GM12878 (cell line): Measurements from ENCODE around the gene POLK. TPM values are rescaled to one million over a fixed set of nuclear protein-coding genes. Genes with fewer than 3 reads are reported as not detected.
A peak's percentile ranks its signal among the peaks of the same experiment; 100 is the strongest.

Experiments
- ATAC-seq: fragments of 200-7000 bp; cut with Tn5 transposase; 3 replicates; pipeline ENCODE4 v1.9.1; 2020; ENCODE audit warnings: mild to moderate bottlenecking, moderate library complexity
- BruUV-seq: library from RNA; stranded (reverse); fragments of 400-500 nt; replicated peaks from 2 replicates; lab custom pipeline; 2021; lab: Mats Ljungman, UMichigan
- CTCF ChIA-PET: fragments of 300-600 bp; sonication (Branson Sonifier 250); formaldehyde crosslinking; extraction: SDS; loops from one replicate; lab custom pipeline; 2021; ENCODE audit warnings: inconsistent platforms; lab: Yijun Ruan, JAX
- POLR2A ChIA-PET: fragments of 350-600 bp; formaldehyde crosslinking; extraction: SDS; loops from one replicate; lab custom pipeline; 2021; ENCODE audit warnings: inconsistent platforms; lab: Charles Lee
- RAD21 ChIA-PET: fragments of 300-600 bp; sonication (Branson Sonifier 250); formaldehyde crosslinking; loops from one replicate; lab custom pipeline; 2023; ENCODE audit warnings: antibody characterized with exemption; ENCODE audit not compliant: unreplicated experiment; lab: Charles Lee
- SMC1A ChIA-PET: fragments of 300-600 bp; sonication (Branson Sonifier 250); formaldehyde crosslinking; loops from one replicate; lab custom pipeline; 2023; ENCODE audit not compliant: unreplicated experiment, uncharacterized antibody; lab: Charles Lee
- DNase-seq: peaks from one replicate; pipeline ENCODE4 v3.0.0-alpha.2; 2011; ENCODE audit warnings: low read depth, low spot score
- FAIRE-seq: peaks from 3 replicates; lab custom pipeline; 2011; peaks lifted over from hg19 to GRCh38; lab: Jason Lieb, UNC
- H2AFZ ChIP-seq: 2 replicates; pipeline ENCODE4 v1.6.0; 2011; ENCODE audit warnings: low read depth, low read length, control low read depth; ENCODE audit not compliant: control insufficient read depth
- H3K27ac ChIP-seq: 2 replicates; pipeline ENCODE4 v1.5.1; 2011; ENCODE audit warnings: control low read depth; ENCODE audit not compliant: control insufficient read depth, insufficient read depth
- H3K27me3 ChIP-seq, 2 experiments: replicated peaks in 1 of 2; 2 replicates each; pipeline versions ENCODE4 v1.6.0 to v1.6.1; 2011; ENCODE audit warnings: low read length in 1 of 2; ENCODE audit not compliant: control insufficient read depth in 2 of 2, insufficient read depth in 2 of 2
- H3K36me3 ChIP-seq, 2 experiments: 2 replicates each; pipeline ENCODE4 v1.5.1; 2011; ENCODE audit warnings: low read length in 1 of 2; ENCODE audit not compliant: control insufficient read depth in 2 of 2, insufficient read depth in 2 of 2
- H3K4me1 ChIP-seq: 2 replicates; pipeline ENCODE4 v1.6.1; 2011; ENCODE audit warnings: mild to moderate bottlenecking, low read length, moderate library complexity, mixed read lengths; ENCODE audit not compliant: control insufficient read depth, insufficient read depth
- H3K4me2 ChIP-seq: 2 replicates; pipeline ENCODE4 v1.6.0; 2011; ENCODE audit warnings: control low read depth; ENCODE audit not compliant: control insufficient read depth, insufficient read depth
- H3K4me3 ChIP-seq: fragments of 200-600 bp; sonication (generic); 2 replicates; pipeline ENCODE4 v1.5.1; 2016
- H3K79me2 ChIP-seq: 2 replicates; pipeline ENCODE4 v1.6.0; 2011; ENCODE audit warnings: low read length; ENCODE audit not compliant: control insufficient read depth, insufficient read depth
- H3K9ac ChIP-seq: 2 replicates; pipeline ENCODE4 v1.8.0; 2011; ENCODE audit warnings: low read length, control low read depth, mixed read lengths; ENCODE audit not compliant: control insufficient read depth, insufficient read depth
- H3K9me3 ChIP-seq: replicated peaks from 3 replicates; pipeline ENCODE4 v1.5.1; 2011; ENCODE audit warnings: mild to moderate bottlenecking, low read length; ENCODE audit not compliant: control insufficient read depth, insufficient read depth
- H4K20me1 ChIP-seq: 2 replicates; pipeline ENCODE4 v1.6.0; 2011; ENCODE audit not compliant: control insufficient read depth, insufficient read depth
- FOXK2 ChIP-seq: fragments of 450-650 bp; IDR thresholded peaks from 2 replicates; pipeline ENCODE4 v1.6.1; 2017; ENCODE audit warnings: mild to moderate bottlenecking, moderate library complexity
- NR2F1 ChIP-seq: fragments of 450-650 bp; conservative IDR thresholded peaks from 2 replicates; pipeline ENCODE4 v1.6.1; 2017; ENCODE audit warnings: mild to moderate bottlenecking
- REST ChIP-seq: IDR thresholded peaks from 2 replicates; pipeline ENCODE4 v1.6.1; 2012; ENCODE audit warnings: mild to moderate bottlenecking, low read depth, low read length
- ZNF217 ChIP-seq: fragments of 450-650 bp; IDR thresholded peaks from 2 replicates; pipeline ENCODE4 v1.6.1; 2017; ENCODE audit warnings: antibody characterized with exemption, mild to moderate bottlenecking
- in situ Hi-C: fragments of 300-500 bp; cut with MboI; formaldehyde crosslinking; loops from 9 replicates; pipeline ENCODE4 v1.14.3; 2018; ENCODE audit warnings: mixed read lengths
- intact Hi-C: fragments of 100-400 bp; cut with micrococcal nuclease; formaldehyde crosslinking; loops from one replicate; pipeline ENCODE4 v1.14.2; 2022; ENCODE audit not compliant: unreplicated experiment
- polyA plus RNA-seq, 11 experiments: library from polyadenylated mRNA; depleted of rRNA in 4 of 11; unstranded in 6 of 11; stranded (reverse) in 5 of 11; fragments of >200 nt; fragmentation: Nextera tagmentation in 4 of 11; fragmentation: Illumina TruSeq in 1 of 11; extraction: Ambion mirVana in 4 of 11; extraction: Trizol in 1 of 11; gene quantifications; 1 replicate in 1 of 11; 2 replicates in 10 of 11; pipeline versions ENCODE4 v1.2.1 to v1.2.3, GENCODE V29; 2011 to 2016; ENCODE audit warnings: inconsistent platforms in 2 of 11, missing spikeins in 2 of 11, low read depth in 1 of 11
- total RNA-seq, 4 experiments: library from RNA; depleted of rRNA in 3 of 4; stranded (reverse); fragments of >200 nt in 3 of 4; fragmentation: Illumina TruSeq in 1 of 4; extraction: Trizol in 1 of 4; gene quantifications; 2 replicates each; pipeline versions ENCODE4 v1.2.1 to v1.2.3, GENCODE V29; 2013 to 2021

Gene POLK
- total and polyA plus RNA-seq, 10 of the 15 experiments (the other 5 are each of a cell fraction or from before 2014, with no cell fraction given): 10.4 to 47.6 (median 29.0) TPM

GRCh38 chr5:75529185-75529584, 17.5 kb downstream of the POLK start:
- H3K36me3 ChIP-seq: peaks cover 0 to 6% of the 10 kb centered on the region in 2 experiments; a peak in 1 of 4 replicates
- no peak overlapping the region for H3K27ac ChIP-seq
- FAIRE-seq: no peak
- no peak overlapping the region for H3K4me2 ChIP-seq
- peak; percentile 53 for TF ChIP-seq NR2F1
- TF ChIP-seq FOXK2: no peak
- no peak for TF ChIP-seq ZNF217
- no peak for TF ChIP-seq REST
- H4K20me1 ChIP-seq: no peaks in the 10 kb centered on the region
- in situ Hi-C loops (no loop called here), intact Hi-C loops (no loop called here)
- H3K79me2 ChIP-seq: peaks cover 74% of the 10 kb centered on the region
- no peaks in the 10 kb centered on the region for H3K27me3 ChIP-seq
- no TSS peak for BruUV-seq
- ChIA-PET RAD21 (no interaction called here), CTCF (no interaction called here), POLR2A (interaction anchor here (0.5 kb wide), 1 partner anchor 178 kb away, joined by 3 read pairs; no protein-coding TSS in a partner anchor), SMC1A (interaction anchor here (0.6 to 0.7 kb wide), 3 partner anchors 9 to 634 kb away, joined by 3 to 4 read pairs (median 3); no protein-coding TSS in a partner anchor)
- ATAC-seq: no peak
- no peak for DNase-seq
- H2AFZ ChIP-seq: no peak overlapping the region
- H3K9ac ChIP-seq: no peak overlapping the region
- H3K9me3 ChIP-seq: peaks cover 15% of the 10 kb centered on the region
- peaks cover 20% of the 10 kb centered on the region for H3K4me1 ChIP-seq
- no peak overlapping the region for H3K4me3 ChIP-seq
